GM21723 (cell line): ENCODE results near the gene TULP1.
"Not testable (repeated sequence)": the region's sequence is repeated elsewhere in the genome, so short reads cannot be mapped to it uniquely, and the experiment has no call there.

Experiments
- ATAC-seq: cut with Tn5 transposase; IDR thresholded peaks from one replicate; pipeline ENCODE4 v1.9.1; 2021; ENCODE audit warnings: mild to moderate bottlenecking, moderate library complexity; ENCODE audit not compliant: unreplicated experiment

TULP1 gene

GRCh38 chr6:35512740-35513139 lies at the start of gene TULP1:
Gene TULP1 (minus strand): TSS chr6:35512896. CDS start chr6:35512858, 38 bp downstream.
- no peak for ATAC-seq

GRCh38 chr6:35562060-35562459 lies 49.4 kb upstream of the TULP1 start:
- ATAC-seq, result no peak

- no peak for ATAC-seq
Measured at GRCh38 chr6:35561113-35561512, 48.4 kb upstream of the TULP1 start.

- ATAC-seq, result no peak
Measured at GRCh38 chr6:35558571-35558970, 45.9 kb upstream of the TULP1 start.

GRCh38 chr6:35557239-35557638 lies 44.5 kb upstream of the TULP1 start:
- no peak for ATAC-seq

- ATAC-seq, result no peak
Measured at GRCh38 chr6:35554811-35555210, 42.1 kb upstream of the TULP1 start.

GRCh38 chr6:35553315-35553714 lies 40.6 kb upstream of the TULP1 start:
- no peak for ATAC-seq

GRCh38 chr6:35552285-35552917 lies 39.7 kb upstream of the TULP1 start:
- ATAC-seq, result no peak

GRCh38 chr6:35550437-35550836 lies 37.7 kb upstream of the TULP1 start:
- ATAC-seq, result no peak

GRCh38 chr6:35547676-35548075 lies 35.0 kb upstream of the TULP1 start:
- no peak for ATAC-seq

GRCh38 chr6:35544769-35545361 lies 32.2 kb upstream of the TULP1 start:
- no peak for ATAC-seq

GRCh38 chr6:35543459-35544193 lies 30.9 kb upstream of the TULP1 start:
- ATAC-seq, result no peak

- ATAC-seq, result no peak
Measured at GRCh38 chr6:35541836-35542235, 29.1 kb upstream of the TULP1 start.

- ATAC-seq, result no peak
Measured at GRCh38 chr6:35539223-35539622, 26.5 kb upstream of the TULP1 start.

GRCh38 chr6:35535847-35536246 lies 23.2 kb upstream of the TULP1 start:
- not testable (repeated sequence) for ATAC-seq

GRCh38 chr6:35534407-35535170 lies 21.9 kb upstream of the TULP1 start:
- ATAC-seq, result no peak

- no peak for ATAC-seq
Measured at GRCh38 chr6:35533981-35534380, 21.3 kb upstream of the TULP1 start.

- no peak for ATAC-seq
Measured at GRCh38 chr6:35532126-35532525, 19.4 kb upstream of the TULP1 start.

- no peak for ATAC-seq
Measured at GRCh38 chr6:35524380-35525020, 11.8 kb upstream of the TULP1 start.

- no peak for ATAC-seq
Measured at GRCh38 chr6:35522660-35523658, 10.3 kb upstream of the TULP1 start.
